ENCODE measurements around the gene ITCH.

GRCh38 chr20:34315236-34315635 lies 47.8 kb upstream of the ITCH start:
- TF ChIP-seq CTCF (IDR thresholded peaks at IDR 0.05) (no peak), POLR2AphosphoS5 (IDR thresholded peaks at IDR 0.05) (no peak), POLR2A (IDR thresholded peaks at IDR 0.05) (no peak), EP300 (IDR thresholded peaks at IDR 0.05) (no peak)

Data from sigmoid colon (tissue), 4 donors.